NCI-H748 (cell line): Measurements from ENCODE around the gene GYPC.

Experiments
- DNase-seq: peaks from one replicate; lab custom pipeline; 2025; ENCODE audit not compliant: unreplicated experiment; lab: John Stamatoyannopoulos, UW

Gene GYPC

GRCh38 chr2:126729896-126730295 is 73.9 kb downstream of the GYPC start:
- DNase-seq: no peak

GRCh38 chr2:126730655-126731054 is 74.7 kb downstream of the GYPC start:
- no peak for DNase-seq

- no peak for DNase-seq
These were observed 75.4 kb downstream of the GYPC start for GRCh38 chr2:126731353-126731752.

GRCh38 chr2:126732682-126733245 is 76.8 kb downstream of the GYPC start:
- no peak for DNase-seq

GRCh38 chr2:126733795-126734194 is 77.8 kb downstream of the GYPC start:
- DNase-seq: no peak

GRCh38 chr2:126736133-126736874 is 80.3 kb downstream of the GYPC start:
- no peak for DNase-seq

GRCh38 chr2:126739141-126739540 is 83.2 kb downstream of the GYPC start:
- no peak for DNase-seq

GRCh38 chr2:126744640-126745039 is 88.7 kb downstream of the GYPC start:
- DNase-seq: no peak
